ENCODE data around the gene CDH9.

GRCh38 chr5:26921439-26921838 lies 116.9 kb downstream of the CDH9 start:
- TF ChIP-seq CTCF (IDR thresholded peaks at IDR 0.05) = no peak
- no peak for TF ChIP-seq POLR2A (IDR thresholded peaks at IDR 0.05)
